Stimulated activated CD4-positive, alpha-beta T cell treated with anti-CD3 and anti-CD28 coated beads, Interleukin-1b, Interleukin-23, amount 100 ng/mL, for 1 hour (primary cell): ENCODE measurements around the gene TSHZ2.
A peak's percentile ranks its signal among the peaks of the same experiment; 100 is the strongest.

Experiments
- DNase-seq, 2 donors: peaks; one replicate each; pipeline ENCODE4 v3.0.0-alpha.2; 2020; ENCODE audit warnings: low read depth in 2 of 2

Gene TSHZ2, protein sequence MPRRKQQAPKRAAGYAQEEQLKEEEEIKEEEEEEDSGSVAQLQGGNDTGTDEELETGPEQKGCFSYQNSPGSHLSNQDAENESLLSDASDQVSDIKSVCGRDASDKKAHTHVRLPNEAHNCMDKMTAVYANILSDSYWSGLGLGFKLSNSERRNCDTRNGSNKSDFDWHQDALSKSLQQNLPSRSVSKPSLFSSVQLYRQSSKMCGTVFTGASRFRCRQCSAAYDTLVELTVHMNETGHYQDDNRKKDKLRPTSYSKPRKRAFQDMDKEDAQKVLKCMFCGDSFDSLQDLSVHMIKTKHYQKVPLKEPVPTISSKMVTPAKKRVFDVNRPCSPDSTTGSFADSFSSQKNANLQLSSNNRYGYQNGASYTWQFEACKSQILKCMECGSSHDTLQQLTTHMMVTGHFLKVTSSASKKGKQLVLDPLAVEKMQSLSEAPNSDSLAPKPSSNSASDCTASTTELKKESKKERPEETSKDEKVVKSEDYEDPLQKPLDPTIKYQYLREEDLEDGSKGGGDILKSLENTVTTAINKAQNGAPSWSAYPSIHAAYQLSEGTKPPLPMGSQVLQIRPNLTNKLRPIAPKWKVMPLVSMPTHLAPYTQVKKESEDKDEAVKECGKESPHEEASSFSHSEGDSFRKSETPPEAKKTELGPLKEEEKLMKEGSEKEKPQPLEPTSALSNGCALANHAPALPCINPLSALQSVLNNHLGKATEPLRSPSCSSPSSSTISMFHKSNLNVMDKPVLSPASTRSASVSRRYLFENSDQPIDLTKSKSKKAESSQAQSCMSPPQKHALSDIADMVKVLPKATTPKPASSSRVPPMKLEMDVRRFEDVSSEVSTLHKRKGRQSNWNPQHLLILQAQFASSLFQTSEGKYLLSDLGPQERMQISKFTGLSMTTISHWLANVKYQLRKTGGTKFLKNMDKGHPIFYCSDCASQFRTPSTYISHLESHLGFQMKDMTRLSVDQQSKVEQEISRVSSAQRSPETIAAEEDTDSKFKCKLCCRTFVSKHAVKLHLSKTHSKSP (N-terminal part only)

DNA sequence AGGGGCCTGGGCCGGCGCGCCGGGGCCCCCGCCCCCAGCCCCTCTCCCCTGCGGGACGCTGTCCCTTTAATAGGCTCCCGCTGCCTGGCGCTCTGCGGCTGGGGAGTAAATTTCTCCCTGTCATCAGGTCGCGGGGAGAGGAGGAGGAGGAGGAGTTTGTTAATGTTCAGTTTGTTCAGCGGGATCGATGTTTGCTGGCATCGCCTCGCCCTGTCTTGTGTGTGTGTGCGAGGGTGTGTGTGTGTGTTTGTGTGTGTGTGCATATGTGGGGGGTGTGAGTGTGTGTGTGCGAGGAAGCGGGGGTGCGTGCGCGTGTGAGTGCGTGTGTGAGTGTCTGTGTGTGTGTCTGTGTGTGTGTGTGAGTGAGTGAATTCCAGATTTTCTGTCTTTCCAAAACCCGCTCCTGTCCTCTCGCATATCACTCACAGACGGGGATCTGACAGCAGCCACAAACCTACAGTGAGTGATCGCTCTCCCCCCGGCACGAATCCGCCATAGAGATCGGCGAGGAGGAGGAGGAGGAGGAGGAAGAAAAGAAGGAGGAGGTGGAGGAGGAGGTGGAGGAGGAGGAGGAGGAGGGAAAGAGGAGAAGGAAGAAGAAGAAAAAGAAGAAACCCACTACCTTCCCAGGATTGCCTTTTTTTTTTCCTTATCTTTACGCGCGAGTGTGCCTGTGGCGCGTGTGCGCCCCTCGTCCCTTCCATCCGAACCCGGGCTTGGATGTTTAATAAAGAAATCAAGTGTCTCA, at the start of gene TSHZ2:
TSHZ2 (plus strand) TSS at position 169 of the 748 bp plus-strand sequence. CDS start 936 bp downstream, outside the sequence.
- DNase-seq = peak; percentile 17 to 33

DNA sequence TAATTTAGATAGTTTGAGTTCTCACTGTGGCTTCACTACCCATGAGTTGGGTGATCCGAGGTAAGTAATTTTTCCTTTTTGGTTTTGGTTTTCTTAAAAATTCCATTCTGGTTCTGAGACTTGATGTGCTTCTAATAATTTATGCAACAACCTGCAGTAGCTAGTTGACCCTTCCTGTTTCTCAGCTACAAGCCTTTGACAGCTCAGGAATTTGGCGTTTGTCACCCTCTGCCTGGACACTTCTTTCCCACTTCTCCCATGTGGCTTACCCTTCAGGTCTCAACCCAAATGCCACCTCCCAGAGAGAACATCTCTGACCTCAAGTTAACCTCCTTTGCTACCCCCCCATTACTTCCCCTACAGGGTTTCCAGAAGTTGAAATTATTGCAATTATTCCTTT, 49.7 kb upstream of the TSHZ2 start:
- no peak for DNase-seq

DNA sequence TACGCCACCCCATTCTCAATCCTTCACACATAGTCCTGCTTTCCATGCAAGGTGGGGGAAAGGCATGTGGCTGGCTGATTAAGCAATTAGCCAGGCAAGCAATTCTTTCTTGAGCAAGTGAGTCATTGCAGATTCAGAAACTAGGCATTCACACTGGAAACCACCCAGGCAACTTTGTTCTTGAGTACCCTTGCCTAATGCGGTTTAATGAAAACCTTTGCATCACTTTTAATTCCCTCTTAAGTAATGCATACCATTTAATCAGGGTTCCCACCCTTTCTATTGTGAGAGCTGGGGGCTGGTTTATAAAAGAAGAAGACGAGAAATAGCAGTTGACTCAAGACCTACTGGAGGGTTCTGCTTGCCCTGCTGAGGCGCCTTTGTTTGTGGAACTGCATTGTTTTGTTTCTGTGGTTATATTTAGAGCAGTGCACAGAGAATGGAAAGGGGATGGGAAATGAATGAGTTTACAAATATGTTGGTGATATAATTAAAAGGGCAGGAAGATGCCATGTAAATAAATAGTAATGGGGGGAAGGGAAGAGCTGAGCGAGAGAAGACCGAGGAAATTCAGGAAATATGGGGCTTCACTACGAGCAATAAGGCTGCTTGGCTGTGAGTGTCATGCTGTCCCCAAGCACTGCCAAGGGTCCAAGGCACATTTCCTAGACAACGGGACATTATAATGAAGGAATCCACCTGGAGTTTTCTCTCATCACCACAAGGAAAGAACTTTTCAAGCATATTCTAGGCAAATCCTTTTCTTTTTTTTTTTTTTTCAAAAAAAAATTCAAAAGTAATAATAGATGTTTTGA, 48.8 kb upstream of the TSHZ2 start:
- no peak for DNase-seq

DNA sequence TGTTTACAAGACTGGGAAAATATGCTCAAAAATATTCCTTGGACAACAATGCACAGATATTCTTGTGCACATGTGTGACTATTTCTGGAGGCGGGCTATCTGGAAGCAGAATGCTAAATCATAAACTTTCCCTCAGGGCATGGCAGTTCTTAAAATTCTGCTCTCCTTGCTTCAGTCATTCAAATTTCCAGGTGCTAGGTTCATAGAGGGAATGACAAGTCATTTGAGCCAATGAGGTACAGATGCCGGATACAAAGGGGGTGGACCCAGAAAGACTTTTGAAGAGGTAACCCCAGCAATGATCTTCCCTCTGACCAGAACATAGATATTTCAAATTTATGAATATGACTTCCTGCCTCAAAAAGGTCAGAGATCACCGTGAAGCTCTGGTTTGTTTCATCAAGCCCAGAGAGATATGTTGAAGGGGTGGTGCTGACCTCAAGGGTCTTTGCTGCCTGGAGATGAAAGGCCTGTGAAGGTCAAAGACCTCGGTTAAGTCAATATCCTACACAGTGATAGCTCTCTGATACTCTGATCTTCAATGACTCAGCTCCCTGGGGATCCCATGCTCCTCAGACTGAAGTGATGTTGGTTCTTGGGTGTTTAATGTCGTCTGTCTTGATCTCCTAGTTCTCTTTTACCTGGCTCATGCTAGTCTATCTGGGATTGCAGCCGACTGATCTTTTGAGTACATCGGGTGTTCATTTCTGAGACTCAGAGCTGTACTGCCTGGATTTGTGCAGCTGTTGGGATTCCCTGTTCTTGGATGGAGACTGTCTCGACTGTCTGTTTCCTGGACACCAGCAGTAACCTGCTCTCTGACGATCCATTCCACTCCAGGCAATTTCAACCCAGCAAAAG, 47.5 kb upstream of the TSHZ2 start:
- DNase-seq = no peak

DNA sequence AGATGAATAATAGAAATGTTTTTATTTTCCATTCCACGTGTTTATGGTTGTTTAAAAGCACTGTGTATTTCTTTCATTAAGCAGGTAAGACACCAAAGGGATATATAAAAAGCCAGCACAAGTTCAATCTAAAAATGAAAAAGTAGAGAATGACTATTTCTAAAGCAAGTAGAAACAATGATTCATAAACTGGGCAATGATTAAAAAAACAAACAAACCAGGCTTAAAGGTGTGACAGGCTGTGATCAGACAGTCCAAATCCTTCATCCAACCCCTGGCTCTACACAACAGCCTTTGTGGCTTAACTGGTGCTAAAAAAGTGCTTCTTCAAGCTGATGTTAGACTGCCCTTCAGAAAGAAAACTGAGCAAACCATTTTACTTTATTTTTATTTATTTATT, 45.7 kb upstream of the TSHZ2 start:
- DNase-seq = no peak

DNA sequence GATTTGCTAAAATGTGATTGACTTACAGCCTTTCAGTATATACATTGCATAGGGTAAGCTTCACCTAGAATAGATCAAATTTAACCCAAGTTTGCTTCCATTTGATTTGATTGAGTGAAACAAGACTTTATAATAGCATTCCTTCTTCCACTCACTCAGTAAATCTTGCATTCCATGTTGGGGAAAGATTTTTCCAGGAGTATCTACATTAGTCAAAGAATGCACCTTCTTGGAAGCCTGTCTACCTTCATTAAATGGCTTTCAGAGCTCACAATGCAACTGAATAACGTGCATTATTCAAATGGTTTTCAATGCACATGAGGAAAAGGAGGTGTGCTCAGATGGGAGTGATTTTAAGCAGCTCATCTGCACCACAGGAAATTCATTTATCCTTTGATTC, 38.3 kb upstream of the TSHZ2 start:
- no peak for DNase-seq

DNA sequence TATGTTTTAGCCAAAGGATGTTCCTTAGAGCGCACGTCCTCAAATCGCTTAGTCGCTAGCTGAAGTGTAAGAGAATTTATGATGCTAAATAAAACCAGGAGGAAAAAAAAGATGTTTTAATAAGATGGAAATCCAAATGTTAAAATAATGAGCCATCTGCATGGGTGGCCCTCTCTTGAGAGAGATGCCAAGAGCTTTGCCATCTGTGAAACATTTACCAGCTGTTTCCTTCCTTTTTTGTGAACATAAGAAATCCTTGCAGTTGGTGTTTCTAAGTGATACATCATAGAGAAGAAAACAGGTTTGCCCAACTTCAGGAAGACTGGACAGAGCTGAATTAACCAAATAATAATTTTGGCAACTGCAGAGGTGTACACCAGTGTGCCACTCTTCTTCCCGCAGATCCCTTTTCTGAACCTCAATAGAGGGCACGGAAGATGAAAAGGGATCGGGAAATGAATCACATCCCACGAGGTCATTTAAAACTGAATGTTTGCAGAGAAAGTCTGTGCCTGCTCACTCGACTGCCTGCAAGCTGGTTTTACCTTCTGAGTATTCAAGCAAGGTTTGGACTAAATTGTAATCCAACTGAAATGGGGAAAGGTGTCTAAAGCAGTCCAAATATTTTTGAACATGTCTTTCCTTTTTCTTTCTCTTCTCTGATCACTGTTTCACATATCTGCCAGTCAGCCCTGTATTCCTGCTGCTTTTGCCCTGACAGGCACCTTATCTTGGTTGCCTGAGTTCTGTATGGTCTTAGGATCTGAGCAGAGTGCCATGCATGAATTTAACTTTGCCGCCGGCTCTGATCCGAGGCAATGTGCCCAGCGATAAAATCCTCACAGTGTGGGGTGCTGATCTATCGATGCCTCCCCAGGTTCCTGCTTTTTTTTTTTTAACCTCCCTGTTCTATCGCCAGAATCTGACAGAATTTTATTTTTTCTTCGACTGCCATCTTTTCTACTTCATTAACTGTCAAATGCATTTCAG, 35.5 kb upstream of the TSHZ2 start:
- no peak for DNase-seq

DNA sequence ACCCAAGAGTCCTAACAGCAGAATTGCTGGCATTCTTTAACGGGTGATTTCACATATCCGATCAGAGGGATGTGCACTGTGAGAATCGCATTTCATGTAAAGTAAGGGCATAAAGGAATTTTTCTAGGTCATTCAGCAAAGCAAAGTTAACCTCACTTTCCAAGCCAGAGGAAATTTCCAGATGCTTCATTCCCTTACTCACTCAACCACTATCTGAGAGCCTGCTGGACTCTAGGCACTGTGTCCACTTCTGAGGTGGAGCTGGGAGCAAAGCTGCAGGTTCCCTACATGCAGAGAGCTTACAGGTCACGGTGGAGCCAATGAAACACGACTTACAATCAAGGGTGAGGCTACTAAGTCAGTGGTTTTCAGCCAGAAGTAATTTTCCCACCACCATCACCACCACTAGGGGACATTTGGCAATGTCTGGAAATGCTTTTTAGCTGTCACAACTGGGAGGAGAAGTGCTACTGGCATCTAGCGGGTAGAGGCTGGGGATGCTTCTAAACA, 34.5 kb upstream of the TSHZ2 start:
- no peak for DNase-seq

DNA sequence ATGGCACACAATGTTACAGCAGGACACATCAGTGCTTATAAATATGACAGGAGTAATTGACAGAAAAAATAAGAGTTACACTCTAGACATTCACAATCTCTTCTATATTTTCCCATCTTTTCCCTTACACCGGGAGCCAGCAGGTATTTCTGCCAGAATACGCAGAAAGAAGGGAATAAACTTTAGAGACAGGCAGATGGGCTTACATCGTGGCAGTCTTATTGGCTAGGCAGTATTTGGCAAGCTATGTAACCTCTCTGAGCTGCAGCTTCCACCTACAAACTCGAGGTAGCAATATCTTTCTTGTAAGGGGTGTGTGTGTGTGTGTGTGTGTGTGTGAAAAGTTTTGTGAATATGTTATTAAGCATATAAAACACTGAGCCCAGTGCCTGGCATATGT, 33.0 kb upstream of the TSHZ2 start:
- no peak for DNase-seq

DNA sequence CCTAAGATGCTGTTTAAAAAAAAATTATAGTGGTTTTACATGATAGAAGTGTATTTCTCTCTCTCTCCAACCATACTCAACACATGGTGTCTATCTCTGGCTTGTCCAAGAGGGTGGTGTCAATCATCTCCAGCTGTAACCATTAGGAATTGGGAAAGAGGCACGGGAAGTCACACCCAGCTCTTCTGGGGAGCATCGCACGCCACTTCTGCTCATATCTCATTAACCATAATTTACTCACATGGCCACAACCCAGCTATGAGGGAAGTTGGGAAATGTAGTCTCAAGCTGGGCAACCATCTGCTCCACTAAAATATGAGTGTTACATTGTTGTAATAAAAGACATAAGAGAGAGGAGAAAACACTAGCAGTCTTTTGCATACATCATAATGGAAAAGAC, 30.4 kb upstream of the TSHZ2 start:
- no peak for DNase-seq

DNA sequence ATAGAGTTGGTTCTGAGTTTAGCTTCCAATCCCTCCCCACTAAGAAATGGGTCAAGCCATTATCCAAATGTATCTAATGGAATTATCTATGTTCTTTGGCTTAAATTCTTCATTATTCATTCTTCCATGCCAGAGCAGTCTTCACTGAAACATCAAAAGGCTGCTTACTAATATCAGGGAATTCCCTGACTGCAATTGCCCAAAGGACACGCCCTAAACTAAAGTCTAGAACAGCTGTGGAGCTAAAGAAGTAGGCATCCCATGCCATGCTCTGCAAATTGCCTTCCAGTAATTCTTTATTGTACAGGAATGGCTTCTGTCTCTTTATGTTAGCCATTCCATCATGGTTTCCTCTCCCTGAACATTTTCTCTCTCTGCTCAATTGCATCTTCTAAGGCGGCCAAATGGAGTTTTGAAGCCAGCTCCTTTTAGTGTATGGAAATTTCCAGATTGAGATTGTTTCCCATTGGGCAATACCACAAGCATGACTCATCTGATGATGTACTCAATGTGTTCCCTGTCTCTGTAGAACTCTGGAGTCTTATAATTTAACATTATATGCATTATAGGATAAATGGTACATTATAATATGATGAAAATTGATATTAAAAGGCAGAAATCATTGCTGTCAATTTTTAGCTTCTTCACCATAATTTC, 28.8 kb upstream of the TSHZ2 start:
- no peak for DNase-seq

DNA sequence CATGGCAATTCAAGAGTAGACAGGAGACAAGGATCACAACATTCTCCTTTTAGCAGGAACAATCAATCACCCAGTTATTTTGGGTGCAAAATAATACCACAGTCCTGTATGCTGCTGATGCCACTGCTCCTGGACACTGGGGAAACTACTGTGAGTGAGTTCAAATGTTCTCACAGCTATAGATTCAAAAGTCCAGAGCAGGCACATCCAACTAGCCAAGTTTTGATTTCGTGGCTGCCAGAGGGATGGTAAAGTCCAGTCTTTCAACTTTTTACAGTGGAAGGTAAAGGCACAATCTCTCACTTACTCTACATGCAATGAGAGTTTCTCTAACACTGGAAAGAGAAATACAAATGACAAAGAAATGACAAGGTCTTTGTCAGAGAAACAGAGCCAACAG, 26.9 kb upstream of the TSHZ2 start:
- no peak for DNase-seq

DNA sequence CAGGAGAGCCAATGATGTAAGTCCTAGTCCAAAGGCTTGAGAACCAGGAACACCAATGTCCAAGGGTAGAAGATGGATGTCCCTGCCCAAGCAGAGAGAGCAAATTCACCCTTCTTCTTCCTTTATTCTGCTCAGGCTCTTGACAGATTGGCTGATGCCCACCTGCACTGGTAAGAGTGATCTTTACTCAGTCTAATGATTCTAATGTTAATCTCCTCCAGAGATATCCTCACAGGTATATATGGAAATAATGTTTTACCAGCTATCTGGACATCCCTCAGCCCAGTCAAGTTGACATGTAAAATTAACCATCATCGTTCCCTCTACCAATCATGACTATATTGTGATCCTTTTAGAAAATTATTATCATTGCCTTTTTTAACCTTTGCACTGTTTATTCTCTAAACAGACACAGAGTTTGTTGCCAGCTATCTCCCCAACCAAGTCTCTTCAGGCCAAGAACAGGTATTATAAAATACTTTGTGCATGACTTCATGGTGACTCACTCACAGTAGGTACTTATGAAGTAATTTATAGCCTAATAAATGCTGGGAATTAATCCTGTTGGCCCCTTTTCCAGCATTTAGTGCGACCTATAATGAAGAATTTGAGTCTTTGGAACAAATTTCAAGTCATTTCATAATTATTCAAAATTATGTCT, 26.2 kb upstream of the TSHZ2 start:
- DNase-seq = no peak

DNA sequence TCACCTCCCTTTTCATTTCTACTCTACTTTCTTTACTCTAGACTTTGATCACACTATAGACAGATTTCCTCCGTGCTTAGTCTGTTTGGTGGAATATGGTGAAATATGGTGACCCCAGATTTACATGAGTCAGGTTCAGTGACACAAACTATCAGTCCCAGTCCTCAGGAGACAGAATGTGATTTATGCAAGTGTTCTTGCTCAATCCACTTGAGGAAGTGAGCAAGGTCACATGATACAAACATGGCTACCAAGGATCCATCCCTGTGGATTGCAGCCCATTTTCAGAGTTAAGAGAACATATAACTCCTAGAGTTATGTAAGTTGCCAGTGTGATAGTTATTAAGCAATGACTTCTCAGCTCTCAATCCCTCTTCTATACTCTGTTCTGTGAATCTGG, 23.7 kb upstream of the TSHZ2 start:
- DNase-seq = no peak

DNA sequence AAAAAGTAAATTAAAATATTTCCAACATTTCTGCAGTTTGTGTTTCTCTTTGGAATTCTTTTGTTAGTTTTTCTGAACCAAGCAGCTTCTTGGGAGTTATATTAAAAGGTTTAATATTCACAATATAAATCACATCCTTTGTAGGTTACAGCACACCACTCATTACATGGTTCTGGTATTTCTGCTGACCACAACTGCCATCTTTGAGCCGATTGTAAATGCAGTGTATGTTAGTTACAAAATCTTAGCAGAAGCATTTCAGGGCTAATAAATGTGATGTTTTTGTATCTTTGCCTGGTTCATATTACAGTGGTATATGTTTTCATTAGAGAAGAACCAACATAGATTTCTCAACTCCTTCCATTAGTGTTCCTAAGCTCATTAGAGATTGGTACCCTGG, 19.1 kb upstream of the TSHZ2 start:
- no peak for DNase-seq

DNA sequence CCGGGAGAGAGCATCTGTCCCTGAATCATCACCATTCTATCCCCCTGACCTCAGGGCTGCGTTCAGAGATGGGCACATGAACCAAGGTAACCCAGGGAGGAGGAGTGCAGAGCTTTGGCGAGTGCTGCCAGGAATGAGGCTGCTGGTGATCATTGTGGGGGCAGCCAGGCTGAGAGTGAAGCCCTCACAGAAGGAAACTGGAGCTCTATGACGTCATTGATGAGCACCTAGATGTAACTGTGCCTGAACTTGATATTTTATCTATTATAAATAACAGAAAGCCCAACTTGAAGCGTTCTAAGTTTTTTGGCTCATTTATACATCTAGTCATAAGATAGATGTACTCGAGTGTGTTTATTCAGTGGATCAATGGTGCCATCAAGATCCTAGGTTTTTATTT, 17.3 kb upstream of the TSHZ2 start:
- DNase-seq = no peak

DNA sequence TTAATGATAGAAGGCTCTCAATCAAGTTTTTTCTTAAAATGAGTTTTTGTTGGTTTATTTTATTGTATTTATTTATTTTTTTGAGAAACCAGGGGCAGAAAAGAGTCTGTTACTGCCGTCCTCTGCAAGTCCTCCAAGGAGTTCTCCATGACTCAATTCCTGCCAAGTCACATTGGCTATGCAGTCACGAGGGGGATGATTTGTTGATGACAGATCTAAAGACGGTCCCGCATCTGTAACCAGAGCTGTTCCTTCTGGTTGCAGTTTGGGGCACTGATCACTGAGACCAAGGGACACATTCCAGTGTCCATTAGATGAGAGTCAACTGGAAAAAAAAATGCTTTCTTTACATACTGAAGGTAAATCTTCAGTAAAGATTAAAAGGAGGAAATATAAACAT, 13.9 kb upstream of the TSHZ2 start:
- DNase-seq = no peak

DNA sequence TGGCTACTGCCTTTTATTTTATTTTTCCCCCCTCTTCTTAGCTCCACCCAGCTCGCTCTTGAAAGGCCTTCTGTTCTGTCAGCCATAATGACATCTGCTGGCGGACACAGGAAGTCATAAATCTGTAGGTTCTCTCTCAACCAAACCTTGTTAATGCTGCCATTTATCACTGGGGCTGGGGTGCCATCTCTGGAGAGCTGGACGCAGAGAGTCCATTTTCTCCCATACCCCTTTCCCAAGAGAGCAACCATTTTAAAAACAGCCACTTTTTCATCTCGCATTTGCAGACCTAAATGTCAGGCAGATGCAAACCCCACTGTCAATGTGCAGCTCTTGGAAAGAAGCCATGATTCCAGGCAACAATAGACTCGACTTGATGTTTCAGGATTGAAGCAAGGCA, 13.0 kb upstream of the TSHZ2 start:
- DNase-seq = no peak
